Left colon (tissue), 2 donors: ENCODE results near the gene HSF5. TPM values are rescaled to one million over a fixed set of nuclear protein-coding genes. Genes with fewer than 3 reads are reported as not detected.
A peak's percentile ranks its signal among the peaks of the same experiment; 100 is the strongest.

Experiments
- ATAC-seq: fragments of 200-7000 bp; cut with Tn5 transposase; one replicate; pipeline ENCODE4 v1.9.1; 2020; ENCODE audit warnings: mild to moderate bottlenecking, moderate library complexity
- DNase-seq, 2 donors: peaks; one replicate each; pipeline ENCODE4 v3.0.0-alpha.2; 2020
- intact Hi-C, 2 donors: fragments of 100-400 bp; cut with DNase I in 1 of 2; cut with micrococcal nuclease in 1 of 2; formaldehyde crosslinking; loops; one replicate each; pipeline versions ENCODE4 v1.11.2 to v1.14.0; 2022; cut with DNase I, micrococcal nuclease
- long read RNA-seq: library from polyadenylated mRNA; unstranded; transcript quantifications from one replicate; pipeline ENCODE4 v2.0.0, GENCODE V29; 2021
- total RNA-seq, 2 donors: library from RNA; stranded (reverse); fragmentation: NEBNext Ultra II Directional; extraction: Animal tissue kit (Norgen Biotek cat#: 25700); gene quantifications; one replicate each; pipeline ENCODE4 v1.2.1, GENCODE V29; 2021
- donor health status: DM: no; HTN: no; CAD: no.
- donor health status: DM: yes; HTN: yes; CAD: no.

Gene HSF5, protein sequence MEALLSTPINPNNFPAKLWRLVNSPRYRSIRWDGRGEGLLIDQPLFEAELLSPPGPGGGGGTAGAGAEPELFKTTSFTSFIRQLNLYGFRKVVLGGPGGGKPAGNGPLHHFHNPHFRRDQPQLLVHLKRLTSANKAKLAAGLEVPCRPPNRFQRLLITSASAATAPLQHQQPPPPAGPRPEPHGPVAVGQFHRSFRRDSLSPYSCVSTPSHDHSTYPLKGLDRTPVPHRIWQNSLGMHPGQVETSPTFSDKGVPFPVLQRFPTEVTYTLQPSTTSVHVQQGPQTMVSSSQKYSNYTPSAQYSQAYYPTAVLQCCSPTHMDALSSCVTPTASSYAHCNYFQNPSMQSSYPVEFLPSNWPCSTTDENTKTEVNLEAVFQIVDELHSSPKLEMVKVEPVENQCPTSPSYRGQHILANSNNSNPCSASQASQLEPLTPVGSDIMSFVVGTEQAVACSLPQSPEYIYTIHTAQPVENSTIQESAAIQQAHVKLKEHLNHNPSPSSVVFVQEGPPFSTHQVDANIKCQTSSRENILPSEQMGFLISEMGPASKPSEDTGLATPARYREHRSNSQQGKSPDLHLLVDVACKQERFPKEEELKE
- not detected for total RNA-seq
- long read RNA-seq, full-length matches to known transcripts = 1 of 1 reads
- long read RNA-seq, partial matches to known transcripts = 0 of 1 reads
- long read RNA-seq, other reads (novel, unspliced or antisense) = 0 of 1 reads

DNA sequence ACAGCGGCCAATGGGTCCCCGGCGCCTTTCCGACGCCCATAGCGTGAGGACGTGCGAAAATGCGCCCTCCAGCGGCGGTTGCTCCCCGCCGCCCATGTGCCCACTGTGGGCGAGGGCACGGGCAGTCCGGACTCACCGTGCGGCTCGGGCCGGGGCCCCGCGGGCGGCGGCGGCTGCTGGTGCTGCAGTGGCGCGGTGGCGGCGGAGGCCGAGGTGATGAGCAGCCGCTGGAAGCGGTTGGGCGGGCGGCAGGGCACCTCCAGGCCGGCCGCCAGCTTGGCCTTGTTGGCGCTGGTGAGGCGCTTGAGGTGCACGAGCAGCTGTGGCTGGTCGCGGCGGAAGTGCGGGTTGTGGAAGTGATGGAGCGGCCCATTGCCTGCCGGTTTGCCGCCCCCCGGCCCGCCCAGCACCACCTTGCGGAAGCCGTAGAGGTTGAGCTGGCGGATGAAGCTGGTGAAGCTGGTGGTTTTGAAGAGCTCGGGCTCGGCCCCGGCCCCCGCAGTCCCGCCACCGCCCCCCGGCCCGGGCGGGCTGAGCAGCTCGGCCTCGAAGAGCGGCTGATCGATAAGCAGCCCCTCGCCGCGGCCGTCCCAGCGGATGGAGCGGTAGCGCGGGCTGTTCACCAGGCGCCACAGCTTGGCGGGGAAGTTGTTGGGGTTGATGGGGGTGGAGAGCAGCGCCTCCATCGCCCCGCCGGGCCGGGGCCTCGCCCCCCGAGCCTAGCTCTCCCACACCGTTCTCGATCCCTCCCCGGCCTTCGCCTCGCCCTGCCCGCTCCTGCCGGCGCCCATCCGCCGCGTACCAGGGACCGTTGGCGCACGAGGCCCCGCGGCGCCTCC lies at the start of gene HSF5:
TSS of gene HSF5 (minus strand) at position 820 of the 839 bp plus-strand sequence. CDS start at position 686, 134 bp downstream.
- intact Hi-C loops = no loop called here
- peak in 1 of 2 donors; percentile 53 for DNase-seq
- no peak for ATAC-seq

DNA sequence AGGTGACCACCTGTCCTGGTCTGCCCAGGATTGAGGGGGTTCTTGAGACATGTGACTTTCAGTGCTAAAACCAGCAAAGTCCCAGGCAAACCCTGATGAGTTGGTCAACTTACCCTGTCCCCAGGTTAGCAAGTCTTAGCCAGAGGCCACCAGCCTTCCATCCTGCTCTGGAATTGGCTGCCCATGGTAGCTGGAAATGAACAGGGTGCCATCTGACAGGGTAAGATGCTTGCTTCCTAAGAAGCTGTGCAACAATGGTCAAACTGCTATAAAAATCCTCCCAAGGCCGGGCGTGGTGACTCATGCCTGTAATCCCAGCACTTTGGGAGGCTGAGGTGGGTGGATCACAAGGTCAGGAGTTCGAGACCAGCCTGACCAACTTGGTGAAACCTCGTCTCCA lies 49.1 kb upstream of the HSF5 start:
- intact Hi-C loops = no loop called here
- no peak for DNase-seq
- ATAC-seq = no peak

DNA sequence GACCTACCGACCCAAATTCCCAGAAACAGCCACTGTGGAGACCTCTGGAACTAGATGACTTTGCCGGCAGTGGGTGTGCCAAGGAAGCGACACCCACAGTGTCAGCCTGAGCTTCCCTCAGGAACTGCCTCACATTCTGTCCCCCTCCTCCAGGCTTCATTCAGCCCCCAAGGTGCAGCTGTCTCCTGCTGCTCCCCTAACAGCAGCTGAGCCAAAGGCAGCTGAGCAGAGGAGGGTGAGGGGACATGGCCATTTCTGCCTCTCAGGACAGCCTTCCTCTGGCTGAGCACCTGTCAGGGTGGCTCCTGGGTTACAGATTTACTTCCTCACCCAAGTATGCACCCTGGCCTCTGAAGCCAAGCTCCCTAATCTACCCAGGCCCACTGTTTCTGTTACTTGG lies 48.3 kb upstream of the HSF5 start:
- ATAC-seq (no peak), DNase-seq (no peak)
- intact Hi-C loops = no loop called here

DNA sequence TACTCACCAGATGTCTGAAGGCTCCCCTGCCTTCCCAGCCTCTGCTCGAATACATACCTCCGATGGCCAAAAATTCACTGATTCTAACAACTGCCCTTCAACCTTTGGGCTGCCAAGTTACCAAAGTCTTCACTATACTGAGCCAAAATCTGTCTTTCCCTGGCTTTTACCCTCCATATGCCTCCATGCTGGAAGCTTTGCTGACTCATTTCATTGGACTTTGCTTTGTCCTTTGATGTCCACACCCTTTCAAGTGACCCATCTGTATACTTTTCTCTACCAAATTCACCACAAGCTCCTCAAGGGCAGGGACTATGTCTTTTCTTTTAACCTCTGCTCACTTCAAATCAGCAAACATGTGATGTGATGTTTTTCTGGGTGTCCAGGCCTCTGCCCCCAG lies 47.2 kb upstream of the HSF5 start:
- DNase-seq = no peak
- ATAC-seq = no peak
- intact Hi-C loops = no loop called here

DNA sequence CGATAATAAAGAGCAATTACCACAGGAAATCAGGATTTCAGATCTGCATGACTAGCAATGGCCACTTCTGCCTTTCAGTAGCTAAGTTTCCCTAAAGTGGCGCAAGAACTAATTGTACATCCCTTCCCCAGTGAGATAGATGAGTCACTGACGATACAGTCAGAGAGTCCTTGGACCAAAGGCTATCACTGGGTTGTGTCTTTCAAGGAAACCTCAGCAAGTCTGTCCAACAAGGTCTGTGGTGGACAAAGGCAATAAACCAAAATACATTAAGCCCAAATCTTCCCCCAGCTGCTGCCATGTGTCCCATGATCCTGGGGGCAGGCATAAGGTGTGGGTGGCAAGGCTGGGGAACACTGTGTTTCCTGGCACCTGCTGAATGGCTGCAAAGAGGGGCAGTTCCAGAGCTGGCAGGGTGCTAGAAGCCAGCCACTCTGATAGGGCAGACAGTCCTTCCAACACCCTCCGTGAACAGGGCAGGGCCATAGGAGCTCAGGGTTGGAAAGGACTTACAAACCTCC lies 46.8 kb upstream of the HSF5 start:
- intact Hi-C loops = no loop called here
- ATAC-seq = no peak

DNA sequence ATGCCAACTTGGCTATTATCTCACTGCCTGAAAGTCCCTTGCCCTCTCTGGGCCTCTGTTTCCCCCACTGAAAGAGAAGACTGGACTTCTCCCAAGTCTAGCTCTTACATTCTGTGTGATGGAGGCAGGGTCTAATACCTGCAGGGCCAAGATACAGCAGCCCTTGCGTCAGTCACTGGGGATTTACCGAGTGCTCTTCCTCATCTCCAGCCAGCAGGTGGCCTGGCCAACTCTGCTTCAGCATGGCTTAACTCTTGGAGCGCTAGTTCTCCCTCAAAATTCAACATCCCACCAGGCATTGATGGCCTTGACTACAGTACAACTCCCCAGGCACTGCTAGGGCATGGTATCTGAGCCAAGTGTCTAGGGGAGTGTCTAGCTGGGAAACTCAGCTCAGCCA lies 46.1 kb upstream of the HSF5 start:
- no peak for DNase-seq
- no peak for ATAC-seq
- intact Hi-C loops = no loop called here

More for the DNA sequence above, 46.8 kb upstream of the HSF5 start:
- no peak for DNase-seq

DNA sequence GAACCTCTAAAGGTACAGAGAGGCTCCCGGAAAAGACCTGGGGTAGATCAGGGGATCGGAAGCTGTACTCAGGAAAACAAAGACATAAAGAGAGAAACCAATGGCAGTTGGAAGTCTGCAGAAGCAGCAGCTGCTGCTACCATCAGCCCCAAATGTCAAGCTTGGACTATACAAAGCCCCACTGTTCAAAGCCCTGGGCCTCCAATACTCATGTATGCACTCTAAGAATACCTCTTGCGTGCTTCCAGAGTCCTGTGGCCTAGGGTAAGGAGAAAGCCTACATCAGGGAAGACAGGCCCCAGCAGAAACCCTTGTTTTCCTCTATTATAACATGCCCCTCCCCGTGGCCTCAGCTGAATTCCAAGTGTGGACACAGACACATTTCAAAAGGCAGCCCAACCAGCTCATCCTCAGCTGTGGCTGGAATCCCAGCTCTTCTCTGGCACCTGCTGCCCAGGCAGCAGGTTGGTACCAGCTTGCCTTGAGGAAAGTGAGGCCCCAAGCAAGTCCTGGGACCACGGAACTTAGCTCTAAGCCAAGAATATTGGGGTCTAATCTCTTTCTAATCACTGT lies 45.5 kb upstream of the HSF5 start:
- ATAC-seq (no peak), DNase-seq (no peak)
- intact Hi-C loops = no loop called here

DNA sequence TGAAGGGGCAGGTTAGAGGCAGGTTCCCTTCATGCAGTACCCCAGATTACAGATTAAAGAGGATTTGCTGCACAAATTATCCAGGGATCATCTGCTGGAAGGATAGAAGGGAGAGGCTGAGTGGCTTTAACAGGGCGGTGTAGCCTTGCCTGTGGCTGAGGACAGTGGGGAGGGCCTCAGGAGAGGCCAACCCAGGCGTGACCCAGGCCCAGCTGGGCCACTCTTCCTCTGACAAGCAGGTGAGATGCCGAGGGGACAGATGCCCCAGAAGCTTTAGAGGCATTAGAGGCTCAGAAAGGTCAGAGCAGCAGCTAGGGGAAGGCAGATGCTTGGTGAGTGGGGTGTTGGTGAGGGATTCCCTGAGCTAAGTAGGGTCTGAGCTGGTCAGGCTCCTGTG lies 44.3 kb upstream of the HSF5 start:
- intact Hi-C loops = no loop called here
- DNase-seq = no peak
- ATAC-seq = no peak

DNA sequence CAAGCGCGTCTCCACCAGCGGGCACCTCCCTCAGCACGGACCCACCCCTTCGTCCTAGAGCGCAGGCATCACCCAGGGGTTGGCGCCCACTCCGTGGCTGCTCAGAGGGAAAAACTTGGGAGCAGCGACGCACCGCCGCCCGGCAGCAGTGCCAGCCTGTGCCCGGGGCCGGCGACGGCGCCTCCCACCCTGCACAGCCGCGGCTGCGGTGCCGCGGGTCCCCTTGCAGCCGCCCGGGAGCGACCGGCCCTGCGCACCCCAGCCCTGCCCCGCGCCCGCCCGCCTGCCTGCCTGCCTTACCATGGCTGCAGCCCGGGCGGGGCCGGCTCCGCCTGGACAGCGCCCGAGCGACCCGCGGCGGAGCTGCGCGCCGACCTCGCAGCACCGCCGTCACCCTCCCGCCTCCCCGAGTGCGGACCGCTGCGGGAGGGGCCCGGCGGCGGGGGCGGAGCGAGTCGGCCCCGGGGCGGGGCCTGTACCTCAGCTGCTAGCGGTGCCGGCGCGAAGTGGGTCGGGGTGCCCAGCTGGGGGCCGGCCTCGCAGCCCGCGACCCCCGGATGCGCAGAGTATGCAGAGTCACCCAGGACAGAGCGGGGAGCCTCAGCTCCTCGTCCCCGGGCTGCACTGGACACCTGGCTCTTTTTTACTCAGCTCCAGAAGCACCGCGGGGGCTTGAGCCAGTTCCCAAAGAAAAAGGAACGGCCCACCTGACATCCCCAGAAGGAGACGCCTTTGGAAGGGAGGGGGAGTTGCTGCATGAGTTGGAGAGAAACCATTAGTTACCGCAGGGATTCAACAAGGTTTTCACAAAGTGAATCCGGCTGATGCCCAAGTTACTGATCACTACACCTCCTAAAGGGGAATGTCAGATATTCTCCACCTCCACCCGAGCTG lies 43.7 kb upstream of the HSF5 start:
- ATAC-seq (peak; percentile 93), DNase-seq (peak in 1 of 2 donors; percentile 64)
- intact Hi-C loops = no loop called here

DNA sequence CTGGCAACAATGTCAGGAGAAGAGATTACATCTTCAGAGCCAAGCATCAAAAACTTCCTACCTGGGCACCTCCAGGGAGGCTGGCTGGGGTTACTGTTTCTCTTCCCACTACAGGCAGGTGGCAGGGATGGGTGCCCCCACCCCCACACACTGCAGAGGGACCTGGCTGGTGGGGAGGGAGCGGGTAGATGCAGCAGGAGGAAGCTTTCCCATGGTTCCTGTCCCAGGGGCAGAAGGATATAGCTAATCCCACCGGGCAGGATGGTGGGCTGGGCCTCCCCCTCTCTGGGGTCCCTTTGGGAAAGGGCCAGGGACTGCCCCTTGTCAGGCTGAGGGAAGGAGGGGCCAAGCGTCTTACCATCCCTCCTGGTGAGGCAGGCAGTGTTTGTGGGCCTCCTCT lies 42.9 kb upstream of the HSF5 start:
- DNase-seq (no peak), ATAC-seq (no peak)
- intact Hi-C loops = no loop called here

DNA sequence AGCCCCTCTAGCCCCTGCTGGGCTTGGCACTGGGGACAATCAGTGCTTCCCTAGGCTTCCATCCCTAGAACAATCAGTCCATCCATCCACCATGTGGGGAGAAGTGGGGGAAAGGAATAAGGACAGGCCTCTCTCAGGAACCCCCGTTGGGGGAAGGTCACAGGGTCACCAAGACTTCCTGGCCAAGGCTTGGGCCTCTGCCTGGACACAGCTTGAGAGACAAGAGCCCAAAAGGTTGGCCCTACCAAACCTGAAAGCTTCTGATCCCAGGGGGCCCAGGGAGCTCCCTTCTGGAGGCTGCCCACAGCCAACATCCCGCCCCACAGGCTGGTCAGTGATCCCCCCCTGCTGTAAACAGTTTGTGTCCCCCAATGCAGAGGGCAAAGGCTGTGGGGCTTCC lies 42.4 kb upstream of the HSF5 start:
- DNase-seq (no peak), ATAC-seq (no peak)
- intact Hi-C loops = no loop called here

DNA sequence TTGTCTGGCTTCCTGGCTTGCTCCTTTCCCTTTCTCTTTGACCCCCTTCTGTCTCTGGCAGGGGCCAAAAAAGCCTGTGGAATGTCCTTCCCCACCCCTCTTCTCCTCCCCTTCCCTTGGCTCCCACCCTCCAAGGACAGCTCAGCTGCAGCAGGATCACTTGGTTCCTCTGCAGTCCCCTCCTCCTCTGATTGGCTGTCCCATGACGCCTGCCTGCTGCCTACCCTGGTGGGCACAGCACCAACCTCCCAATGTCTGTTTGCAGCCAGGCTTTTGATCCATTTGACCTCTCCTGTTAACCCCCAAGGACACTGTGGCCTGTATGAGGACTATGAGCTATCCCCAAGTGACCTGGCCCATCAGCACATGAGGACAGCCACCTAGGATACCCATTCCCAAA lies 41.1 kb upstream of the HSF5 start:
- intact Hi-C loops = loop anchor here in 1 of 2 donors (10.0 kb wide), 1 partner anchor 476 kb away; no protein-coding TSS in a partner anchor
- ATAC-seq = no peak
- no peak for DNase-seq

DNA sequence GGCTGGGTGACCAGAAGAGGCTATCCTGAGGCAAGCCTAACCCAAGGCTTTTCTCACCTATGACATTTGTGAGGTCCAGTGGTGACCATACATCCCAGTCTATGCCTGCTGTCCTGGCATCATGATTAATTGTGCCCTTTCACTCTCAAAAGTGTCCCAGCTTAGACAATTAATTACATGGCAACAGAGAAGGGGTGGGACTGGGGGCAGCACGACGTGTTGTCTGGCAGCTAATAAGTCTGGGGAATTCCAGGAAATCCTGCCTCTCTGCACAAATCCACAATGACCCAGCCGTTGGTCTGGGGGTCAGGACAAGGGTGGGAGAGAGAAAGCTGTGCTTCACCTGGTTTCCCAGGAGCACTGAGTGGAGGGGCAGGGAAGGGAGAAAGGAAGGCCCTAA lies 40.2 kb upstream of the HSF5 start:
- ATAC-seq = no peak
- intact Hi-C loops = loop anchor here in 1 of 2 donors (10.0 kb wide), 1 partner anchor 476 kb away; no protein-coding TSS in a partner anchor

DNA sequence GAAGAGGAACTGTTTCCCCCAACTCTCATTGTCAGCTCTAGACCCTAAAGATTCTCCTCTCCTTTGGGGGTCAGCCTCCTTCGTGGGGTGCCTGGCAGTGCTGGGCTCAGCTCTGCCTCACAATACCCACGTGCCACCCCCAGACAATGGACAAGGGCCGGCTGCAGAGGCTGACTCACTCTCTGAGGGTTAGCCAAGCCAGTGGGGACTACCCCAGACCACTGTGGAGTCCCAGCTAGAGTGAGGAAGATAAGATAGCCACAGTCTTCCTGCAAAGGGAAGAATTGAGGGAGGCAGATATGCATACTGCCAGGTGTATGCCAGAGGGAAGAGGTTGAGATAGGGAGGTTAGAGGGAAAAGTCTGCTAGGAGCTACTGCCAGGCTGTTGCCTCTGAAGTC lies 39.7 kb upstream of the HSF5 start:
- ATAC-seq (no peak), DNase-seq (no peak)
- intact Hi-C loops = loop anchor here in 1 of 2 donors (10.0 kb wide), 1 partner anchor 477 kb away; no protein-coding TSS in a partner anchor

More for the DNA sequence above, 40.2 kb upstream of the HSF5 start:
- no peak for DNase-seq

DNA sequence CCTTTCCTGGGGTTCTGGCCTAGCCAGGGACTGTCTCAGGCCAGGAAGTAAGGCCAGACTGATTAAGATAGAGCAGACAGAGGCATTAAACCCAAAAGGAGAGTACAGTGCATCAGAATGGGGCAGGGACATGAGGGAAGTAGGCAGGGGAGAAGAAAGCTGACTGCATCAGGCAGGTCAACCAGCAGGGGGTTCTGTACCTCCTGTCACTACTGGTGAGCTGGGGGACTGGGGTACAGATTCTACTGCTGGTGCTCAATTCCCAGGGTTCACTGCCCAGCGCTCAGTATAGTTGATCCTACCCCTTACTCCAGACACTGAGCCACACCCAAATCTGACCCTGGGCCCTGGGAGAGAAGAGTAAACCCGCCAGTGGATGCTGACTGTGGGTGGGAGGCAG lies 39.1 kb upstream of the HSF5 start:
- DNase-seq = no peak
- intact Hi-C loops = loop anchor here in 1 of 2 donors (10.0 kb wide), 1 partner anchor 477 kb away; no protein-coding TSS in a partner anchor
- ATAC-seq = no peak

DNA sequence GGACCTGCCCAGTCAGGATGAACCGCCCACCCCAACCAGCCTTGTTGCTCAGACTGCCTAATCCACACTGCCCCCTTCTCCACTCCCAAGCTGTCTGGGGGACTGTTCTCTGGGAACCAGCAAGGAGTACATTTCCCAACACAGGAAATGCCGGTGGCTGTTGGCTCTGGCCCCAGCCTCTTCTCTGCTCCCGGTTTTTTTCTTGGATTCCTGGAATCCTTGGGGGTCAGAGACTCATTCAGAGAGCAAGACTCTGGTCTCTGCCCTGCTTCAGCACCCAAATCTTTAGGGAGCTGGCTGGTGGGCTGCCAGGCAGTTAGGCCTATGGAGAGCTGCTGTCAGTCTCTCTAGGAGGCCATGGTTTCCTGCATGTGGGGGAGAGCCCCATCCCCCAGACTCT lies 37.0 kb upstream of the HSF5 start:
- DNase-seq (no peak), ATAC-seq (no peak)
- intact Hi-C loops = loop anchor here in 1 of 2 donors (10.0 kb wide), 1 partner anchor 480 kb away; no protein-coding TSS in a partner anchor

DNA sequence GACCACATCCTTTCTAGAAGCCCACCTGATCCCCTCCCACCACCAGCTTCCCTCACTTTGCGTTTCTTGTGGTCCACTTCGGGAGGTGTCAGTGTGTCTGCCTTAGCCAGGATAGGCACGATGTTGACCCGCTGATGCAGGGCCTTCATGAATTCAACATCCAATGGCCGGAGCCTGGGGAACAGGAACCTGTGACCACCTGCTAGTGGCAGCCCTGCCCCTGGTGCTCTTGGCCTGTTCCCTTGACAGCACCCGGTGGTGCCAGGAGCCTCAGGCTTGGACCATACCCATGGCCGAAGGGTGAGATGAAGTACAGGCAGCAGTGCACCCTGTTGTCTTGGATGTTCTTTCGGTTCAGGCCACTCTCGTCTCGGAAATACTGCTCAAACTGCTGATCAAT lies 33.5 kb upstream of the HSF5 start:
- no peak for ATAC-seq
- no peak for DNase-seq
- intact Hi-C loops = loop anchor here in 1 of 2 donors (10.0 kb wide), 1 partner anchor 483 kb away; no protein-coding TSS in a partner anchor
